GM18520 (cell line): ENCODE results near the gene TRAPPC14.

Experiments
- ATAC-seq: cut with Tn5 transposase; IDR thresholded peaks from one replicate; pipeline ENCODE4 v1.9.1; 2021; ENCODE audit not compliant: unreplicated experiment

Gene TRAPPC14

GRCh38 chr7:100173806-100174495 is 15.4 kb upstream of the TRAPPC14 start:
- no peak for ATAC-seq

GRCh38 chr7:100171840-100172239 is 13.3 kb upstream of the TRAPPC14 start:
- ATAC-seq: no peak

- no peak for ATAC-seq
These were observed 12.7 kb upstream of the TRAPPC14 start for GRCh38 chr7:100171087-100171681.

GRCh38 chr7:100170101-100170897 is 11.8 kb upstream of the TRAPPC14 start:
- ATAC-seq: no peak

GRCh38 chr7:100169147-100169850 is 10.8 kb upstream of the TRAPPC14 start:
- ATAC-seq: no peak

- no peak for ATAC-seq
These were observed 9.4 kb upstream of the TRAPPC14 start for GRCh38 chr7:100167912-100168323.

- no peak for ATAC-seq
These were observed 8.7 kb upstream of the TRAPPC14 start for GRCh38 chr7:100166970-100167911.

- no peak for ATAC-seq
These were observed 7.9 kb upstream of the TRAPPC14 start for GRCh38 chr7:100166317-100166940.

GRCh38 chr7:100163871-100164270 is 5.3 kb upstream of the TRAPPC14 start:
- ATAC-seq: no peak

- no peak for ATAC-seq
These were observed 4.5 kb upstream of the TRAPPC14 start for GRCh38 chr7:100163006-100163531.

GRCh38 chr7:100160067-100160466 is 1.5 kb upstream of the TRAPPC14 start:
- no peak for ATAC-seq

- ATAC-seq: no peak
These were observed 638 bp upstream of the TRAPPC14 start for GRCh38 chr7:100159099-100159623.

GRCh38 chr7:100157334-100158228 is 942 bp downstream of the TRAPPC14 start:
- ATAC-seq: no peak

- no peak for ATAC-seq
These were observed 1.5 kb downstream of the TRAPPC14 start for GRCh38 chr7:100157069-100157333.

- ATAC-seq: no peak
These were observed 2.0 kb downstream of the TRAPPC14 start for GRCh38 chr7:100156331-100157068.

GRCh38 chr7:100155553-100156317 is 2.8 kb downstream of the TRAPPC14 start:
- no peak for ATAC-seq
